HepG2 (cell line): Measurements from ENCODE around the gene OBP2B. TPM values are rescaled to one million over a fixed set of nuclear protein-coding genes. Genes with fewer than 3 reads are reported as not detected.

Source experiments
- ATAC-seq: fragments of 200-7000 bp; cut with Tn5 transposase; 3 replicates; pipeline ENCODE4 v1.9.1; 2020; ENCODE audit warnings: mild to moderate bottlenecking, moderate library complexity
- BruUV-seq: library from RNA; stranded (reverse); fragments of 400-500 nt; replicated peaks from 2 replicates; lab custom pipeline; 2021; lab: Mats Ljungman, UMichigan
- CTCF ChIA-PET: fragments of 300-600 bp; formaldehyde crosslinking; extraction: SDS; loops from one replicate; lab custom pipeline; 2021; ENCODE audit warnings: low total read pairs, inconsistent platforms, low intra/inter-chr PET ratio; lab: Yijun Ruan, JAX
- POLR2A ChIA-PET: fragments of 350-600 bp; sonication (Branson Sonifier 250); formaldehyde crosslinking; loops from one replicate; lab custom pipeline; 2020; ENCODE audit warnings: antibody characterized with exemption, inconsistent platforms; lab: Yijun Ruan, JAX
- DNase-seq: peaks from one replicate; pipeline ENCODE4 v3.0.0-alpha.2; 2015; ENCODE audit warnings: low spot score
- FAIRE-seq: peaks from 3 replicates; lab custom pipeline; 2011; peaks lifted over from hg19 to GRCh38; lab: Jason Lieb, UNC
- H2AFZ ChIP-seq: one replicate; pipeline ENCODE4 v1.6.1; 2011; ENCODE audit warnings: low read length, inconsistent platforms
- H3K27ac ChIP-seq: fragments of 300-600 bp; 3 replicates; pipeline ENCODE4 v1.8.0; 2011; ENCODE audit warnings: mixed run types, mild to moderate bottlenecking, mixed read lengths, low read length, inconsistent platforms; ENCODE audit not compliant: insufficient read depth; ENCODE audit errors: extremely low read length
- H3K27me3 ChIP-seq, 2 experiments: fragments of 200-600 bp in 1 of 2; 2 replicates in 1 of 2; 3 replicates in 1 of 2; pipeline versions ENCODE4 v1.6.0 to v1.8.0; 2011; ENCODE audit warnings: low read length in 2 of 2, mild to moderate bottlenecking in 2 of 2, moderate library complexity in 2 of 2, inconsistent platforms in 1 of 2; ENCODE audit not compliant: insufficient read depth in 2 of 2, control insufficient read depth in 1 of 2
- H3K36me3 ChIP-seq, 2 experiments: fragments of 200-600 bp in 1 of 2; replicated peaks in 1 of 2; 2 replicates in 1 of 2; 3 replicates in 1 of 2; pipeline versions ENCODE4 v1.5.1 to v1.8.0; 2011; ENCODE audit warnings: low read length in 2 of 2, inconsistent platforms in 1 of 2; ENCODE audit not compliant: insufficient read depth in 2 of 2, control insufficient read depth in 1 of 2
- H3K4me1 ChIP-seq: 2 replicates; pipeline ENCODE4 v1.5.1; 2012; ENCODE audit warnings: low read length, inconsistent platforms; ENCODE audit not compliant: insufficient read depth
- H3K4me2 ChIP-seq: 2 replicates; pipeline ENCODE4 v1.6.0; 2011; ENCODE audit warnings: low read depth, low read length, inconsistent platforms
- H3K4me3 ChIP-seq, 3 experiments: fragments of 200-600 bp in 1 of 3; sonication (generic), shearing (Covaris generic) in 1 of 3; replicated peaks in 1 of 3; 2 replicates each; pipeline ENCODE4 v1.5.1; 2011 to 2016; ENCODE audit warnings: low read length in 3 of 3, inconsistent platforms in 2 of 3, low read depth in 2 of 3, mild to moderate bottlenecking in 2 of 3, control low read depth in 1 of 3, mixed read lengths in 1 of 3; ENCODE audit not compliant: insufficient read depth in 1 of 3
- H3K79me2 ChIP-seq: one replicate; pipeline ENCODE4 v1.6.1; 2011; ENCODE audit warnings: low read length, inconsistent platforms; ENCODE audit not compliant: insufficient read depth
- H3K9ac ChIP-seq: 2 replicates; pipeline ENCODE4 v1.6.0; 2011; ENCODE audit warnings: mild to moderate bottlenecking, low read depth, low read length, inconsistent platforms; ENCODE audit not compliant: insufficient read depth
- H3K9me3 ChIP-seq: 2 replicates; pipeline ENCODE4 v1.5.1; 2012; ENCODE audit warnings: mild to moderate bottlenecking, low read length
- H4K20me1 ChIP-seq: 2 replicates; pipeline ENCODE4 v1.6.0; 2011; ENCODE audit warnings: inconsistent platforms, mild to moderate bottlenecking, low read length, moderate library complexity; ENCODE audit not compliant: insufficient read depth
- ASH2L ChIP-seq: fragments of 300-600, 200-600 bp; sonication (generic); IDR thresholded peaks from 2 replicates; pipeline ENCODE4 v1.7.0; 2017; ENCODE audit warnings: low read depth, mild to moderate bottlenecking, moderate library complexity, mixed read lengths, low read length; ENCODE audit not compliant: insufficient read length
- CERS6 ChIP-seq: sonication (generic); formaldehyde crosslinking; IDR thresholded peaks from 2 replicates; pipeline ENCODE4 v1.5.0; 2020; ENCODE audit warnings: missing genetic modification reagents
- CTCF ChIP-seq: sonication (generic); formaldehyde crosslinking; IDR thresholded peaks from 2 replicates; pipeline ENCODE4 v1.5.0; 2020; ENCODE audit warnings: mild to moderate bottlenecking, missing genetic modification reagents, moderate library complexity
- E2F5 ChIP-seq: sonication (generic); formaldehyde crosslinking; conservative IDR thresholded peaks from 2 replicates; pipeline ENCODE4 v1.4.0; 2020; ENCODE audit warnings: missing genetic modification reagents
- GZF1 ChIP-seq: sonication (generic); formaldehyde crosslinking; IDR thresholded peaks from 2 replicates; pipeline ENCODE4 v1.5.1; 2020; ENCODE audit warnings: mild to moderate bottlenecking, missing genetic modification reagents
- NPAS2 ChIP-seq: sonication (generic); formaldehyde crosslinking; IDR thresholded peaks from 2 replicates; pipeline ENCODE4 v1.8.0; 2022; ENCODE audit warnings: mild to moderate bottlenecking, missing genetic modification reagents, borderline replicate concordance
- PRDM10 ChIP-seq: sonication (generic); formaldehyde crosslinking; IDR thresholded peaks from 2 replicates; pipeline ENCODE4 v1.4.0; 2020; ENCODE audit warnings: low read depth, missing genetic modification reagents
- ZNF20 ChIP-seq: sonication (generic); formaldehyde crosslinking; IDR thresholded peaks from 2 replicates; pipeline ENCODE4 v1.4.0; 2020; ENCODE audit warnings: mild to moderate bottlenecking, moderate library complexity, missing genetic modification reagents
- ZNF383 ChIP-seq: sonication (generic); formaldehyde crosslinking; IDR thresholded peaks from 2 replicates; pipeline ENCODE4 v1.4.0; 2020; ENCODE audit warnings: missing genetic modification reagents, mild to moderate bottlenecking, borderline replicate concordance
- ZNF503 ChIP-seq: sonication (generic); formaldehyde crosslinking; IDR thresholded peaks from 2 replicates; pipeline ENCODE4 v1.4.0; 2020; ENCODE audit warnings: missing genetic modification reagents
- ZNF672 ChIP-seq: sonication (generic); formaldehyde crosslinking; IDR thresholded peaks from 2 replicates; pipeline ENCODE4 v1.8.1; 2022; ENCODE audit warnings: missing genetic modification reagents
- ZNF713 ChIP-seq: sonication (generic); formaldehyde crosslinking; IDR thresholded peaks from 2 replicates; pipeline ENCODE4 v1.4.0; 2020; ENCODE audit warnings: mild to moderate bottlenecking, missing genetic modification reagents
- WGBS: methylation state at CpG from one replicate; pipeline ENCODE4 v1.1.6; 2017; ENCODE audit warnings: low lambda C conversion rate; 5-methylcytosine and 5-hydroxymethylcytosine counted together
- in situ Hi-C: cut with HindIII; loops from 2 replicates; pipeline ENCODE4 v1.10.0; 2017; ENCODE audit warnings: low pct_unique_long_range_greater_than_20kb; ENCODE audit not compliant: extremely low pct_ligation_motif_present
- intact Hi-C: fragments of 100-400 bp; cut with micrococcal nuclease; formaldehyde crosslinking; loops from one replicate; pipeline ENCODE4 v1.10.0; 2022; ENCODE audit not compliant: unreplicated experiment
- polyA plus RNA-seq, 8 experiments: library from polyadenylated mRNA; depleted of rRNA in 3 of 8; stranded (reverse) in 7 of 8; unstranded in 1 of 8; fragments of >200 nt; fragmentation: Illumina TruSeq in 4 of 8; extraction: Trizol in 4 of 8; gene quantifications; 2 replicates each; pipeline versions ENCODE4 v1.2.1 to v1.2.3, GENCODE V29; 2011 to 2016; ENCODE audit warnings: low read depth in 4 of 8, missing spikeins in 1 of 8, mixed read lengths in 1 of 8; ENCODE audit not compliant: insufficient read depth in 1 of 8
- total RNA-seq, 5 experiments: library from RNA; depleted of rRNA; stranded (reverse); fragments of >200 nt; fragmentation: Illumina TruSeq; extraction: Trizol; gene quantifications; 2 replicates each; pipeline ENCODE4 v1.2.3, GENCODE V29; 2016; ENCODE audit warnings: low read depth in 1 of 5

OBP2B gene
- total and polyA plus RNA-seq, 2 of the 13 experiments (the other 11 are each of a cell fraction or from before 2014, with no cell fraction given) = not detected

- TF ChIP-seq ZNF713 (CRISPR knock-in tag) (no peak), GZF1 (CRISPR knock-in tag) (no peak)
Measured at GRCh38 chr9:133204335-133204992, 4.6 kb downstream of the OBP2B start (continued).

- intact Hi-C loops (no loop called here), in situ Hi-C loops (no loop called here)
- H3K4me3 ChIP-seq = no peak overlapping the region
- no peak overlapping the region for H2AFZ ChIP-seq
- POLR2A ChIA-PET = no interaction called here
- no peaks in the 10 kb centered on the region for H3K79me2 ChIP-seq
- no peak for FAIRE-seq
- ATAC-seq = no peak
- CTCF ChIA-PET = no interaction called here
- H3K27me3 ChIP-seq = peaks cover 4 to 52% of the 10 kb centered on the region in 2 experiments; a peak in 3 of 5 replicates
- no peak overlapping the region for H3K27ac ChIP-seq
- H4K20me1 ChIP-seq = no peaks in the 10 kb centered on the region
- H3K4me1 ChIP-seq = no peaks in the 10 kb centered on the region
- no peak for DNase-seq
- WGBS = 29% methylated on average over 8 of the region's 10 CpGs
- H3K9me3 ChIP-seq = no peaks in the 10 kb centered on the region
- H3K4me2 ChIP-seq = no peak overlapping the region
- no peaks in the 10 kb centered on the region for H3K36me3 ChIP-seq
- no TSS peak for BruUV-seq
- H3K9ac ChIP-seq = no peak overlapping the region
- TF ChIP-seq PRDM10 (CRISPR knock-in tag) = no peak
- no peak for TF ChIP-seq ZNF503 (CRISPR knock-in tag)
- TF ChIP-seq CERS6 (CRISPR knock-in tag) = no peak
- no peak for TF ChIP-seq ZNF383 (CRISPR knock-in tag)
- TF ChIP-seq ZNF672 (CRISPR knock-in tag) = no peak
- TF ChIP-seq E2F5 (CRISPR knock-in tag) = no peak
- no peak for TF ChIP-seq NPAS2 (CRISPR knock-in tag)
- no peak for TF ChIP-seq ZNF20 (CRISPR knock-in tag)
- TF ChIP-seq CTCF = no peak
- TF ChIP-seq ASH2L = no peak
Measured at GRCh38 chr9:133203506-133204075, 5.5 kb downstream of the OBP2B start.
